HG03066 (cell line): ENCODE measurements around the gene SORBS1.

ENCODE experiments used
- ATAC-seq: cut with Tn5 transposase; IDR thresholded peaks from one replicate; pipeline ENCODE4 v1.9.1; 2021; ENCODE audit warnings: low read depth; ENCODE audit not compliant: unreplicated experiment

The SORBS1 gene

DNA sequence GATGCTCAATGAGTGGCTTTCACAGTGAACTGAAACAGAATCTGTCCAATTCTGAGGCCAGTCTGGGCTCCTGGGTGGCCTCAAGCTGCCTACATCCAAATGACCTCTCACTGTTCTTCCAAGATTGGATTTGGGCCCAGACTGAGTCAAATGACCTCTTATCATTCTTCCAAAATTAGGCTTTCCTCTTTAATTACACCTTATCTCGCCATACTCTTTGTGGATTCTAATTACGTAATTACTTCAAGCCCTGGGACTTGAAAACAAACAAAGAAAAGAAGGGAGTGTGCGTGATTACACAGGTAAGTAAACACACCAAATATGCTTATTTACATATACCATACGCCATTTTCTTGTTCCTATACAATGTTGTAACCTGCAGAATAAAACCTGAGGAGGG is 18.8 kb downstream of the SORBS1 start:
- no peak for ATAC-seq

- ATAC-seq = no peak
Measured at GRCh38 chr10:95540514-95541052, 20.6 kb downstream of the SORBS1 start.

- ATAC-seq = no peak
Measured at GRCh38 chr10:95539560-95540284, 21.4 kb downstream of the SORBS1 start.

- ATAC-seq = no peak
Measured at GRCh38 chr10:95538412-95538811, 22.8 kb downstream of the SORBS1 start.

DNA sequence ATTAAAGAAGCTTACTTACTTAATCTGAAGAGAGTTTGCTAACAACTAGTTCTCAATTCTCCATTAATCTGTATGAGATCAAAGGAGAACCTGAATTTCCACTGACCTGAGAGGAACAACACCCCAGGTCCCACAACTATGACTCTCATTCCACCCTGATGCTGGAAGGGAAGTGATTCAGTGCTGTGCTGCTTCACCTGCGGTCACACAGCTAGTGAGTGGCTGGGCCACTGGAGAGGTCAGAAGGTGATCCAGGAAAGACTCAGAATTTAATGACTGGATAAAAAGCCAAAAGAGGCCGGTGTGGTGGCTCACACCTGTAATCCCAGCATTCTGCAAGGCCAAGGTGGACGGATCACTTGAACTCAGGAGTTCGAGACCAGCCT is 23.6 kb downstream of the SORBS1 start:
- ATAC-seq = no peak

DNA sequence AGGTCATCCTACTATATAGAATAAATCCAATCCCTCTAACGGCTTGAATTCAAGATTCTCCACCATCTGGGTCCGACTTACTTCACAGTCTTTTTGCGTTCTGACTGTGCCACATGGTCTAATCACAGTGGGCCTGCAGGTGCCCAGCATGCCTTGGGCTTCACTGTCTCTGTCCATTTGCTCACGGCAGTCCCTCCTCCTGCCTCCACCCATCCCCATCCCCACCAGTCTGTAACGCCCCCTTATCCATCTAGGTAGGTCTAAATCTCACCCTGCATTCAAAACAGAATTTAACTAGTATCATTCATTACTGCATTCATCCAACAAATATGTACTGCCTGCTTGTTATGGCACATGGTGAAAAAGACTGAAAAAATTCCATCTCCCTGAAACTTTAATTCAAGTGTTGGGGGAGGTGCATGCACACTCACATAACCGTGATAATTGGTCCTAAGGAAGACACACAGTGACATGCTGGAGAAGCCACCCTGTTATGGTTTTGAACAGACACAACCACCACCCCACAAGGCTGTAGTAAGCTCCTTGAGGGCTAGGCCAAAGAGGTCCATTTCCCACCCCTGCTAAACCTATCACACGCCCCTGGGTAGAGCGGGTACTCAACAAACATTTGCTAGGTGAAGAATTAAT is 24.2 kb downstream of the SORBS1 start:
- ATAC-seq = no peak

DNA sequence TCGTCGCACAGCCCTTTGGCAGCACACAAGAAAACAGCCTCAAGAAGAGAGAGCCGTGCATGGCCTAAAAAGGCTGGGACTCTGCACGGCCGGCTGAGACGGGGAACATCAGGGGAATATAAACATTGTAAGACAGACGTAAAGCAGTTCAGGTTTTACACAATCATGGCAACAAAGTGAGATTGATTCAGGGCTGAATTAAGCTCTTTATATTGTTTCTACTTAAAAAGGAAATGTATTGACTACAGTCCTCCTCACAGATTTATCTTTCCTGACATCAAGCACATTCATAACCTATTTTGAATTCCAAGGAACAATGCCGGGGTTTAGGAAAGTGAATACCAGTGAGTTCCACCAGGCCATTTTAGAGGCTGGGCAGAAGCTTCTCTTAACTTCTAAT is 25.2 kb downstream of the SORBS1 start:
- ATAC-seq = no peak

GRCh38 chr10:95535526-95535925 is 25.6 kb downstream of the SORBS1 start:
- ATAC-seq = no peak

DNA sequence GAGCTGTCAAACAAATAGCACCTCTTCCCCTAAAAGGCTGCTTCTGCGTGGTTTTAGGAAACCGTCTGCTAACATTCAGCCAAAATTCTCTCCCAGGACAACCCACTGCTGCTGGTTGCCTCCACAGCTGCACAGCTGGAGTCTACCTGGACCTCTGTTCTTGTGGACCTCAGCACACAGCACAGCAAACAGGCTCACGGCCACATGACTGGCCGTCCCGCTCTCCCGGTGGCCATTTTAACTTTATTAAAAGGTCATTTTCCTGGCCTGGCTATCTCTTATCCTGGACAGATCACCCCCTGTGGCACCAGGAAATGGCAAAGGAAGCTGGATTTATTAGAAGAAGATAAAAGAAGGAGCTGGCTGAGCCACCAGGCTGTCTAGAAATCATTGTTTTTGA is 27.6 kb downstream of the SORBS1 start:
- no peak for ATAC-seq

- no peak for ATAC-seq
Measured at GRCh38 chr10:95532536-95532935, 28.6 kb downstream of the SORBS1 start.

DNA sequence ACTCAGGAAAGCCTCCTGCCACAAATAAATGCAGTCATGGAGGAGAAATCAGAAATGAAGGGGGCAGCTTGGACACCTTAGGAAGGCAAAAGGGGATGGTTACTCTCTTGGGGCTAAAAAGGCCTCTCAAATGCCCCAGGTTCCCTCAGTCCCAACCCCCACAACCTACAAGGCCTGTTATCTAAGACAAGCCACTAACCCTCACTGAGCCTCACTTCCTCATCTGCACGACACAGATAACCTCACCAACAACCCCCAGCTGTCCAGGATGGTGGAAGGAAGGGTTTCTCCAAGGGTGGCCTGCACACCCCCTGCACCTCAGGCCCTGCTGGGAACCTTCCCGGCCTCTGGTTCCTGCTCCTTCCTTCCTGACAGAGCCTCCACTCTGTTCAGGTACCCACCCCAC is 29.2 kb downstream of the SORBS1 start:
- no peak for ATAC-seq

DNA sequence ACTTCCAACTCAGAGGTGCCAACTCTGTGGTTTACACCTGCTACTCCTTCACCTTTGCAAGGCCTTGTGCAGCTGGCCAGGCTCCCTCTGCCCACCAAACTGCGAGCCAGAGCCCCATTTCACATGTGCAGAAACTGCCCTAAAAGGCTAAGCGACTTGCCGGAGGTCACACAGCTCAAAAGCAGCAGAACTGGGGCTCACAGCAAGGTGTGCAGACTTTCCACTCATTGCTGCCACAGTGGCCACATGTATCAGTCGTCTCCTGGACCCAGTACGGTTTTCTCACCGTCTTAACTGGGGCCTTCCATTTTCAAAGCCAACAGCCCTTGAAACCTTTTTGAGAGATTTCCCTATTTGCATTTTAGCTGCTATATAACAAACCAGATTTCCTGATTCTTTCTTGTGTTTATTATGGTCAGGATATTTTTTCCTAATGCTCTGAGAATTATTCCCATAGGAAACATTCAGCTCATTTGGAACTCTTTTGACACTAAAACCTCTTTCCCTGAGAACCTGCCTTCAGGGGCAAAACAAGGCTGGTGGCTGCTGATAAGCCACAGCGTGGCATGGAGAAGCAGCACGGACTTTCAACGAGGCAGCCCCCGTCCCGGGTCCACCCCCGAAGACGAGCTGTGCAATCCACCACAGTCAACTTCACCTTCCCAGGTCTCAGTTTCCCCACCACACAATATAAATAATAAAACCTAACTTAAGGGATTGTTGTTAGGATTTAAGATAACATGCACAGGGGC is 29.9 kb downstream of the SORBS1 start:
- ATAC-seq = no peak

GRCh38 chr10:95530561-95530960 is 30.6 kb downstream of the SORBS1 start:
- no peak for ATAC-seq

DNA sequence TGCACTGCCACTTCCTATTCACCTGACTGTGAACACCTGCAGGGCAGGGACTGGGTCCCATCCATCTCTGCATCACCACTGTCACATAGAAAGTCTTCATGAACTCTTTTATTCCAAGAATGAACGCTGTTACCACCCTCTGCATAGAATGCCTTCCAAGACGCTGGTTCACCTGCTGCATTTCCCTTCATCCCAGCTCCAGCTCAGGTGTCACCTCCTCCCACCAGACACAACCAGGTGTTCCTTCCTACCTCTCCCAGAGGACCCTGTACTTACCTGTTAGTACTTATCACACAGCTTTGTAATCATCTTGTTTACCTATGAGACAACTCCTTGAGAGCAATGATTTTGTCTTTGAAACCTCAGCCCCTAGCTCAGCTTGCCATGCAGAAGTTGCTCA is 31.1 kb downstream of the SORBS1 start:
- ATAC-seq = no peak

- ATAC-seq = no peak
Measured at GRCh38 chr10:95526044-95526443, 35.1 kb downstream of the SORBS1 start.

GRCh38 chr10:95525033-95525418 is 36.1 kb downstream of the SORBS1 start:
- no peak for ATAC-seq

GRCh38 chr10:95524358-95525032 is 36.7 kb downstream of the SORBS1 start:
- no peak for ATAC-seq

DNA sequence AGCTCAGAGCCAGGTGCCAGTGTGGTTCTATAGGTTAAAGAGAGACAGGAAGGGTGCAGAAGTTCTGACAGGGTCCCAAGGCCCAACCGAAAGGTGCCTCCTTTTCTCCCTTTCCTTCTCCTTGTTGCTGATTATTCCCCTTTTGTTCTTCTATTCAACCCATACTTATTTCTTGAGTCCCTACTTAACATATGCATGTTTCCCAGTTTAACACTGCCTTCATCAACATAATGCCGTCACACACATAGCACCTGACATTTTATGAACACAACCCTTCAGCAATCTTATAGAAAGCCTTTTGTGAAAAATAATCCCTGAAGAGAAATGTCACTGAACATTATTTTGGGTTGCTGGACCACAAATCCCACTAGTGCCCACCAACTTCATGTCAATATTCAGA is 39.1 kb downstream of the SORBS1 start:
- no peak for ATAC-seq

- ATAC-seq = no peak
Measured at GRCh38 chr10:95520617-95521016, 40.6 kb downstream of the SORBS1 start.

DNA sequence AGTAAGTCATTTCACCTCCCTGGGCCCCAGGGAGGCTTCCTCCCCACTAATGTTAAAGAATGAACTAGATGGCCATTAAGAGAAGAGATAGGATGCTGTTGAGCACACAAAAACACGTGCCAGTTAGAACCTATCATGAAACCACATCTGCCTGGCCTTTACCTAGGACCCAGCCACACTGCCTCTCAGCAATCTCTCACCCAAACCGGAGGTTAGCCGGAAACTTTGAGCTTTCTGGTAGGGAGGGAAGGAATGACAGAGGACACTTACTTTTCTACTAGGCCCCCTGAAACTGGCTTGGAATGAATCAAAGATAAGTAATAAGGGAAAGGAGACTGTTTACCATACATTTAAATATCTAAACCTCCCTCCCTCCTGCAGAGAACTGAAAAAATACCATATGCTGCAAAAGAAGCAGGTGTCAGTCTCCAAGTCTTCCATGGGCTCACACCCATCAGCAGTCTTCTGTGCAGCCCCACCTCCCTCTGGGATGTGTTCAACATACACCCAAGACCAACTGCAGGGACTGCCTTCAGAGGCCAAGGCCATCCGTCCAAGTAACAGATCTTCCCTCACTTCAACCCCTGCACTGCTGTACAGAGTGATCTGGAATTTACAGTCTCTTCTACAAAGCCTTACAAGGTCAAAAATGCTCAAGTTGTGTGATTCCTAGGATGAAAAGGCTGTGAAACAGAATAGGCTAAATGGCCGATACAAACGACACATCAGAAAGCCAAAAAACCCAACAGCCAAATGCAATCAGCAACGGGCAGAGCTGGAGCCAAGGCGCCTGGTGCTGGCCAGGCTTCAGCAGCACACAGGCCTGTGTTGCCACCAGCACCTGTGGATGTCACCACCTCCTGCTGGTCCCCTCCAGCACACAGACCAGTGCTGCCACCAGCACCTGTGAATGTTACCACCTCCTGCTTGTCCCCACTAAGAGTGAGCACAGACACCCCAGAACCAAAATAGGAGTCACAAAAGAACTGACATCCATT is 42.4 kb downstream of the SORBS1 start:
- no peak for ATAC-seq
